ENCODE measurements around the gene VTI1A.

DNA sequence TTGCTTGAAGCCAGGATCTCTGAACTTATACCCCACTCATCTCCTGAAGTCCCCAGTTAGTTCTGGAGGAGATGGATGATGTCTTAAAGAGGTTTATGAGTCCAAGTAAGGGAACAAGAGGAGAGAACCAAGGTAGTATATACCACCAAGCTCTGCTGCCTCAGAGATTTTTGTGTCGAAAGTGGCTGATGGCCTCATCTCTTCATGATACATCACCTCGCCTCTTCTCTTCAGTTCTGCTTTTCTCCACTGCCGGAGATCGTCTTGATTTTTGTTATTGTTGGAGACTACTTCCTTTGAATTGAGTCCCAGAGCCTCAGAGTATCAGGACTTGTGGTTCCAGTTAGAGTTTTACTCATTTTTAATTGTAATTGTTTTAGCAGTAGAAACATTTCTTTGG lies 1.9 kb downstream of the VTI1A start:
- no peak for TF ChIP-seq POLR2A (IDR thresholded peaks at IDR 0.05)
- TF ChIP-seq, protein P1, sequence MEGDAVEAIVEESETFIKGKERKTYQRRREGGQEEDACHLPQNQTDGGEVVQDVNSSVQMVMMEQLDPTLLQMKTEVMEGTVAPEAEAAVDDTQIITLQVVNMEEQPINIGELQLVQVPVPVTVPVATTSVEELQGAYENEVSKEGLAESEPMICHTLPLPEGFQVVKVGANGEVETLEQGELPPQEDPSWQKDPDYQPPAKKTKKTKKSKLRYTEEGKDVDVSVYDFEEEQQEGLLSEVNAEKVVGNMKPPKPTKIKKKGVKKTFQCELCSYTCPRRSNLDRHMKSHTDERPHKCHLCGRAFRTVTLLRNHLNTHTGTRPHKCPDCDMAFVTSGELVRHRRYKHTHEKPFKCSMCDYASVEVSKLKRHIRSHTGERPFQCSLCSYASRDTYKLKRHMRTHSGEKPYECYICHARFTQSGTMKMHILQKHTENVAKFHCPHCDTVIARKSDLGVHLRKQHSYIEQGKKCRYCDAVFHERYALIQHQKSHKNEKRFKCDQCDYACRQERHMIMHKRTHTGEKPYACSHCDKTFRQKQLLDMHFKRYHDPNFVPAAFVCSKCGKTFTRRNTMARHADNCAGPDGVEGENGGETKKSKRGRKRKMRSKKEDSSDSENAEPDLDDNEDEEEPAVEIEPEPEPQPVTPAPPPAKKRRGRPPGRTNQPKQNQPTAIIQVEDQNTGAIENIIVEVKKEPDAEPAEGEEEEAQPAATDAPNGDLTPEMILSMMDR (IDR thresholded peaks at IDR 0.05) = no peak

All from sigmoid colon (tissue), 3 donors.